HG03565 (cell line): ENCODE measurements around the gene ST6GALNAC3.

Source experiments
- ATAC-seq: cut with Tn5 transposase; IDR thresholded peaks from one replicate; pipeline ENCODE4 v1.9.1; 2021; ENCODE audit warnings: mild to moderate bottlenecking, moderate library complexity; ENCODE audit not compliant: unreplicated experiment

Gene ST6GALNAC3

DNA sequence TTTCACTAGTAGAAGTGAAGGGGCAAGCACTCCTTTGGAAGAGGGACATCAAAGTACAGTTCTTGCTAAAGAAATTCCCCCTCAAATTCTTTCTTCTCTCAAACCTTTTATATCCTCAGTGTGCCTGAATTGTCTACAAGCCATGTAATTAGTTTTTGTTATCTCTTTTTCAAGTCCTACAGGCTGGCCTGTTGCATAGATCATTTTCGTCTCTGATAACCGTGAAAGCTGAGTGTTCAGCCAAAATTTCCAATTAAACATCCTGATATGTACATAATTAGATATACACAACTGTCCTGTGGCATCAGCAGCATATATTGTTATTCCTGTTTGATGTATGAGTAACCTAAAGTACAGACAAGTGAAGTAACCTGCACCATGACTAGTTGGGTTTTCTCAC, 417.2 kb downstream of the ST6GALNAC3 start:
- ATAC-seq, result no peak

DNA sequence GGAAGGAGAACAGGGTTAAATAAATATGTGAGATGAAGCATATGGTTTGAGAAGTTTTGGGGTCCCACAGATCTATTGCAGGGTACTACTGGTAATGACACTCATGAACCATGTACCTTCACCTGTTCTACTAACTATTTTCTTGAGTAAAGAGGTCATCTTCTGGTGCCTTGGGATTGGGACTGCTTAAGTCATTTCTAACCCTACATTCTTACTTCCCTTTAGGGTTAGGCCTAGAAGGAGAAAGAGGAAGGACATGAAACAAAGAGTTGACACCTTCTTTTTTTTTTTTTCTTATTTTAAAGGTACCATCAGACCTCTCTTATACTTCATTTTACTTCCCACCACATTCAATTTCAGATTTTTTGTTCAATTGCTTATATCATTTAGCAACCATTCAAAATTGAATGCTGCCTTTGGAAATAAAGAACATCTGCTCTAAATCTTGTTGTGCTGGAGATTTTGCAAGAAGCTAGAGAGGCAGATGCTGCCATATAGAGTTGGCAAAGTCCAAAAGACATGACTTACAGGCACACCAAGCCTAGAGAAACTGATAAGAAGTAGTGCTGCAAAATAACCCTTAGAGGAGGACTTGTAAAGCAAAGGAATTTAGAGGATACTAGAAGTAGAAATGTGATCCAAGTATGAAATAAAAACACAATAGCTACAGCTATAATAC, 418.3 kb downstream of the ST6GALNAC3 start:
- no peak for ATAC-seq

DNA sequence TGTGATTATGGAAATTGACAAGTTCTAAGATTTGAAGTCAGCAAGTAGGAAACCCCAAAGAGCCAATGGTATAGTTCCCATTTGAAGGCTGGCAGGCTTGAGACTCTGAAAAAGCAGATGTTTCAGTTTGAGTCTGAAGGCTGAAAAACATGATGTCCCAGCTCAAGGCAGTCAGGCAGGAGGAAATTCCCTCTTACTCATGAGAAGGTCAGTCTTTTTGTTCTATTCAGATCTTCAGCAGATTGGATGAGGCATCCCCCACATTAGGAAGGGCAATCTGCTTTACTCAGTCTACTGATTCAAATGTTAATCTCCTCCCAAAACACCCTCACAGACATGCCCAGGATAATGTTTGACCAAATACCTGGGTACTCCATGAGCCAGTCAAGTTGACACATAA, 420.3 kb downstream of the ST6GALNAC3 start:
- ATAC-seq, result peak; percentile 93

DNA sequence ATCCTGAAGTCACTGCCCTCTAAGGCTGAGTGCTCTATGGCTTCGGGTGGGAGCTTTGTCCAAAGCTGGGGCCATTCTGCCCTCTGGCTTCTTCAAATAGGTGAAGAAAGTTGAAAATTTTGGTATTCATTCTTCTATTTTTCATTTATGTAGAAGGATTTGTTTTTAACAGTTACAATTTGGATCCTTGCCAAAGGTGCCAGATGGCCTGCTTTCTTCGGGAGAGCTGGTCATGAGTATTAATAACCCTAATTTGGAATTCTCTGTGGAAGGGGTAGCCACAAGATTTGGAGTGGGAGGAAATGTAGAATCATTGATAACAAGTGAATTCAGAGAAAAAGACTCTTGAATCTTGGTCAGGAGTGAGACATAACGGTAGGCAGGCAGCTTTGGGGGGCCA, 422.3 kb downstream of the ST6GALNAC3 start:
- ATAC-seq, result no peak

DNA sequence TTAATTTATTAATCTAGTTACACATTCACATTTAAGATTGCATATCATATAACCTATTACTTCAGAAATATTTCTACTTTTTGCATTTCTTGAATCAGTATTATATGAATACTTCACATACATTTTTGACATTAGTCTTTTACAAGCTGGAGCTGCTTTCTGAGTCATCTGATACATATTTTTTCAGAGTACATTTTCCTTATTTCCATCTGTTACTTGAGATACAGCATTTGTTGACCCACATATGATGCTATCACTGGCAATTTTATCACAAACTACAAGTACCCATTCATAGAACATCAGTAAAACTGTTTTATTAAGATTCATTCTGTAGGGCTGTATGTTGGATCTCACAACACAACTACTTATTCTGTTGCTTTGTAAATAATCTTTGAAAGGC, 425.6 kb downstream of the ST6GALNAC3 start:
- no peak for ATAC-seq

DNA sequence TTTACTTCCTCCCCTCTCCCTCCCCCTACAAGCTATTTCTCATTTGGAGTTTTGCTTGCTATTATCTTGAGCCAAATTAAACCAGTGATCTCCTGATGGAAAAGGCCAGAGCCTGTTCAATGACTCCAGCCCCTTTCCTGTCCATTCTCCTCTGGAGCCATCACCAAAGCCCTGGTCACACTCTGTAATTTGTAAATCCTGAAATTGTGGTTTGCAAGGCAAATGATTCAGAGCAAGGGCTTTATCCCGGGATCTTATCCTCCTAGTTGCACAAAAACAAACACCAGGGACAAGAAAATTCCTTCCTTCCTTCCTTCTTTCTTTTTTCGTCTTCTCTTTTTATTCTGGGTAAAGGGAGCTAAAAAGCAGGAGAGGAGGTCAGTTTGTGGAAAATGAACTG, 426.6 kb downstream of the ST6GALNAC3 start:
- ATAC-seq, result no peak

DNA sequence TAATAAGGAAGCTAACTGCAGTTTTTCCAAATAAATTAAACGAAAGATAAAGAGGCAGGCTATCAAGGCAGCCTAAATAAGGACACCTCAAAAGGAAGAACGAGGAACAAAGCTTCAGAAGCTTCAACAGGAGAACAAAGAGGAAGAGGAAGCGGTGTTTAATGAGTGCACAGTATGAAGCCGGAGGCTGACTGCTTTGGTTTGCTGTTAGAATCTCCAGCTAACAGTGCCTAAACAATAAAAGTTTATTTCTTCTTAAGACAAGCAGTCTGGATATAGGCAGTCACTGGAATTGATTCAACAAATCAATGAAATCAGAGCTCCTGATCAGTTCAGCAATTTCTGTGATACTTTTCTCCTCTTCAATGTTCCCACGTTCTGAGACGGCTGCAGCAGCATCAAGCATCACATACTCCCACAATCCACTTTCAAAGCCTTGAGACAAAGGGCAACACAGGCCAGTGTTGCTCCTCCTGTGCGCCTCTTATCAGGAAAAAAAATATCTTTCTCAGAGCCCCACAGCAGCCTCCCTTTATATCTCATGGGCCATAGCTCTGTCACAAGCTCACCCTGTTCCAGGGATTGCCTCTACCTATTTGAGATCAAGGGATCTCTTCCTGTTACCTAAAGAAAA, 427.2 kb downstream of the ST6GALNAC3 start:
- no peak for ATAC-seq

DNA sequence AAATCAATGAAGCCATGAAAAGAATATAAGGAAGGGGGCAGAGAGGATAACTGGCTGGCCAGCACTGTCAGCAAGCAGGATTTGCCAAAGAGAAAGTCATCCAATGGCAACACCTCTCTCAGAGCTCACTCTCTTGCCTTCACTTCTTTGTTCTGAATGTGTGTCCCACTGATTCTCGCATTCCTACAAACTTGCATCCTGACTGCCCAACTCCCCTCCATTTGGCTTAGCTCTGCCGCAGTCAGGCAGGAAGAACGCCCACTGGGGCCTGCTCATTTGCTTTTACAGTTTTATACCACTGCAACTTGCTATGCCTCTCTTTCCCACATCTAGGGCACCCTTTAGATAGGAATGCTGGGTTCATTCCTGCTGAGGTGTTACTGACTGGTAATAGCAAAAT, 428.6 kb downstream of the ST6GALNAC3 start:
- ATAC-seq, result no peak

DNA sequence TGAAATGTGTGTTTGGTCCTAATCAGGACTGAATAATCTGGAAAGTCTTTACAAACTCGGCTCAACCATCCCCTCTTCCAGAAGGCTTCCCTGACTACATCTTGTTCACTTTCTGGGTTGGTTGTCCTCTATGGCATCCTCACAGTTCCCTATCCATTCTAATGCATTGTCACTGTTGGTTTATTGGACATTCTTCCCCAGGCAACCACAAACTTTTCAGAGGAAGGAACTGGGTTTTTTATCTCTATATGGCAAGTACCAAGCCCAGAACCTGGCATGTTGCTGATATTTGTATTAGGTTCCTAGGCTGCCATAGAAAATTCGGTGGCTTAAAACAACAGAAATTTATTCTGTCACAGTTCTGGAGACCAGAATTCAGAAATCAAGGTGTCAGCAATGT, 429.2 kb downstream of the ST6GALNAC3 start:
- ATAC-seq, result no peak

DNA sequence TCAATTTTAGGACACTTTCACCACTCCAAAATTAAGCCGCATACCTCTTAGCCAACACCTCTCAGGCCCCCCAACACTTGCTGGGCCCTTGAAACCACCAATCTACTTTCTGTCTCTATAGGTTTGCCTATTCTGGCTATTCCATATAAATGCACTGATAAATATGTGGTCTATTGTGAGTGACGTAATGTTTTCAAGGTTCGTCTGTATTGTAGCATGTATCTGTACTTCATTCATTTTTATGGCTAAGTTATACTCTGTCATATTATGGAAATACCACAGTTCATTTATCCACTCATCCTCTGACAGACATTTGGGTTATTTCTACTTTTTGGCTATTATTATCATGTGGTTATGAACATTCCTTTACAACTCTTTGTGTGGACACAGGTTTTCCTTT, 432.8 kb downstream of the ST6GALNAC3 start:
- ATAC-seq, result no peak

DNA sequence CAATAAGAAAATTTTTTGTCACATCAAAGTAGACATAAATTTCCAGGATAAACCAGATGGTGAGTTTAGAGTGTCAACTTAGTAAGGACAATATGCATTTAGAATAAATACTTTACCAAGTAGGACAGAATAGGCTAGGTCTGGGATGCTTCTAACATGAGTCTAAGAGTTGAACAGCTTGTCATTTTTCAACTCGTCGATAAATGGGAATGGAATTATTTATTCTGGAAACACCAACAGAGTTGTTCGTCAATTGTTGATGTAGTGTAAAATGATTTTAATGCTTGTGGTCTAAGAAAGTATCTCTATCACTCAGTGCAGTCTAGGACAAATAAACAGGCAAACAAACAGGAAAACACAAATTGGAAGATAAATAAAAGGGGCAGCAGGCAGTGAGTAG, 434.3 kb downstream of the ST6GALNAC3 start:
- ATAC-seq, result no peak

DNA sequence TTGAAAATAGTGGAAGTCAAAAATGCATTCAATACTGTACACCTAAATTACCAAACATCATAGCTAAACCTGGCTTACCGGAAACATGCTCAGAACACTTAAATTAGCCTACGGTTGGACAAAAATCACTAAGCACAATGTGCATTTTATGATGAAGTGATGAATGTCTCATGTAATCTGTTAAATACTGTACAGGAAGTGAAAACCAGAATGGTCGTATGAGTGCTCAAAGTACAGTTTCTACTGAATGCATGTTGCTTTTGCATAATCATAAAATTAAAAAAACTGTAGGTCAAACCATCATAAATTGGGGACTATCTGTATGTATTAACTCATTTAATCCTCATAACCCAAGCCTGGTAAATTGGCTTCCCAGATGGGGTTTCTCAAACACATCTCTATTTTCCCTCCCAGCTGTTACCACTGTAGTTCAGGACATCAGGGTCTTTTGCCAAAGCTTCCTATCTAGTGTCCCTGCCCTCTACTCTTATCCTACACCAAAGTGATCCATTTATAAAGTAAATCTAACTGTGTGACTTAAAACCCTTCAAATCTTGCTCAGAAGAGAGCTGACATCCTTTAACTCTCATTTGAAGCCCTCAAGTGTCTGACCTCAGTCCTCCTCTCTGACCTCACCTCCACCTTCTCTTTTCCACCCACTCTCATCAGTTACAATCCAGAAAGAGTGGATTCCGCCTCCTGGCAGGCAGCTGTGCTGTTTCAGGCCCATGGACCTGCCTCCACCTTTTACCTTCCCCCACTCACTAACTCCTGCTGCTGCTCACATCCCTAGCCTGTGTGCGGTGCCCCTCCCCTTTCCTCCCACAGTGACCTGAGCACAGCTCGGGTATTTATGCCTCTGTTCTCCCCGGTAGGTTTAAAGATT, 436.4 kb downstream of the ST6GALNAC3 start:
- no peak for ATAC-seq

DNA sequence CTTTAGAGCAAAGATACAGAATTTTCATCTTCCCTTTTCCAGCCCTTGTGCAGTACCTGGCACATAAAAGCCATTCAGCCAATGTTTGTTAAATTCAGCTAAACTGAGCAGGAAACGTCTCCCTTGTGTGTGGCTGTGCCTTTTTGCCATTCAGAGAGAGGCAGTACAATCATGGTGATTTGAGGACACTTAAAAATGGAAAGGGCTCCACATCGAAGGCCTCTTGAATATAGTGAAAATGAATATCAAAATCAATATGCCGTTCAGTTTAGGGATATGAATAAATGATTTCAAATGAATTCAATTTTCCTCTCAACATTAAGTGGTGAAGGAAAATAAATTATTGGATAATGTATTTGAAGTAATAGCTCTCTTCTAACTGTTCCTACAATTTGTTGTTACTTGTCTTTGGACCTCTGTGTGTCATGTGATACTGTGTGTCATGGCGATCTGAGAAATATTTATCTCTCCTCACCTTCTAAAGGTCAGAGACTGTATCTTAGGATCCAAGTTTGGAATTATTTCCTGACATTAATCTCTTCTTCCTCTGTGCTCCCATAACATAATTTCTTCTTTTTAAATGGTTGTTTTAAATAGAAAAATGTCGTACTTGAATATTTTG, 437.1 kb downstream of the ST6GALNAC3 start:
- no peak for ATAC-seq

DNA sequence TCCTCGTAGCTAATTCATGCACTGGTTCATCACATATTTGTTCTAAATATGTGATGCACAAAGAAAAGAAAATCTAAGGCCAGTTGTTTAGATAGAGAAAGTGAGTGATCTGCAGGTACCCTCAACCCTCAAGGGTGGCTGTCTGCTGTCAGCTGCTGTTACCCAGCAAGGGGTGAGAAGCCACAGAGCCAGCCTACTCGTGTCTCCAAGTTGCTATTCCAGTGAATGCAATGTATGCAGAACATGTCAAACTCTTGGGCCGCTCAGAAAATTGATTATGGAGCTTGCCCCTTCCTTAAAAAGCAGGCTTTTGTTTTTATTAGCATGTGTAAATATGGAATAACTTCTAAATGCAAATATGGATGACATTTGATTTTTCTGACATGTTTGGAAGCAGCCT, 456.4 kb downstream of the ST6GALNAC3 start:
- ATAC-seq, result no peak

DNA sequence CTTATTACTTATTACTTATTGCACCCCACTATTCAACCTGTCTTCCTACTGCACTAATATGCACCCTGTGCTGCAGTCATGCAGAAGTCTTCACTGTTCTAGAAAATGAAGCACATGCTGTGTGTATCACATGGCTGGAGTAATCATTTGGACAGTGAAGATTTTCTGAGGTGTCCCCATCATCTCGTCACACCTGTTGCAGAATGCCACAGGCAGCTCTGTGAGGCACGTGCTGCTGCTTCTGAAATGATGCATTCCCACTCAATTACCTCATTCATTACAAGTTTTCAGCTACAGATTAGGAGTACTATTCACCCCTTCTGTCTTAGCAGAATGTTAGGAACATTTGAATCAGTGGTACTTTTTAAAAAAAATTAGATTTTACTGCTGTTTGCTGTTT, 467.1 kb downstream of the ST6GALNAC3 start:
- ATAC-seq, result no peak

DNA sequence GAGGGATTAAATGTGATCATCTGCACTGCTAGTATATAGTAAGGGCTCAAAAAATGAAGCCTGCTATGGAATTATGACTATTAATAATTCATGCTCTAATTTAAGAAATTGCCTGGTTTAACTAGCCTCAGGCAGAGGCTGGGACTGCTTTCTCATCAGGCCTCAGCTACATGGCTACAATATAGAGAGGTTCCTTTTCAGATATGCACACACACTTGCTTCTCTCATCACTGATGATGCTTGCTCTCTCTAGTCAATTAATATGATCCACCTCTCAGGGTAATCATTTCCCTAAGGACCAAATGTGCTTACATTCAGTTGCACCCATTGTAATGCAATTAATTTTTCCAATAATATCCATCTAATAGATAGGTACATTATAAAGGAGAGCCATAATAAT, 467.8 kb downstream of the ST6GALNAC3 start:
- ATAC-seq, result no peak

DNA sequence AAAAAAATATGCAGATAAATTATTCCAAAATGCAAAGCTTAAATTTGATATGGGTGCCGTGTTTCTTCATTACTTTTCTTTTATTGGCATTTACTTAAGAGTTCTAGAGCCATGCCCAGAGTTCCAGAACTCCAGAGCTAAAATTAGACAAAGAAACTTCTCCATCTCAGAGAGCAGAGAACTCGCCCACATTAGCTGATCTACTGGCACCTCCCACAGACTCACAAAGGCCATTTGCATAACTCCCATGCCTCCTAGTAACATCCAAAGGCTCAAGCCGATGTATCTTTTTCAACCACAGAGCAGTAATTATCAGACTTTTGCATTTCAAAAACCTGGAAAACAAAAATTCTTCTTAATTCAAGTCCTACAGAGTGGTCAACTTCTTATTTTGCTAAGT, 468.9 kb downstream of the ST6GALNAC3 start:
- no peak for ATAC-seq

DNA sequence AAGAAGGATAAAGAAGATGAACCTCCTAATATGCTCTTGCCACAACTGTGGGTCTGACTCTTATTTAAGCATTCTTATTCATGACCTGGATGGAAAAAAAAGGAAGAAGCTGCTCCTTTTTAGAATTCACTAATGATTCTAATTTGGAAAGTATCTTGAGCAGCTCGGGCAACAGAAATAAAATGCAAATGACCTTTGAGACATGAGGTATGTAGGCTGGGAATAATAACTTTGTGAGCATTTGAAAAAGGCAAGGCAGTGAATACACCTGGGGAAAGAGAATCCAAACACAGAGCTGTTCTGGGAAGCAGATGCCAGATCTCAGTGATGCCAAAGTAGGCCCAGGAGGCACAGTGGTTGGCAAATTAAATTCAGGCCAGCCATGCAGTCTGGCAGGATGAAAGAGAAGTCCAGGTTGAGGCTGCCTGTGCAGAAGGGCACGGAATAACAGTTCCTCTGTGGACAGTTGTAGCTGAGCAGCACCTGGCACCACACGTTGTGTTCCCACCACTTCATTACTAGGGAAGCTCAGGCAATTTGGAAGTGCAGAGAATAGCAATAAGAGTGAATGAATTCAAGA, 471.9 kb downstream of the ST6GALNAC3 start:
- no peak for ATAC-seq

DNA sequence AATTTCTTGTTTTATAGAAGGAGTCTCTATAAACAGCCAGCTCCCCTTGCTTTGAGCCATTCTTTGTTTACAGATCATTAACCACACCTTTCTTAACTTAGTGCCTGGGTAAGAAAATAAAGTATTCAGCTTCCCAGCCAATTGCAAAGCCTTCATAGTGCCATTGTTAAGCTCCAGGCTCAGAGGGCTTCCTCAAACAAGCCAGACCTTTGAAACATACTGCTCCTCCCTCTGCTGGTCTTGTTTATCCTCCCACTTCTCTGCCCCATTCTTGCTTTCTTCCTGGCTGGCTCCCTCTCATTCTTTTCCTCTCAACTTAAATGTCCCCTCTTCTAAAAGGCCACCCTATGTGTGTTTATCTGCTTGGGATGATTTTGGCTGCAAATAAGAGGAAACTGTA, 473.4 kb downstream of the ST6GALNAC3 start:
- ATAC-seq, result no peak

DNA sequence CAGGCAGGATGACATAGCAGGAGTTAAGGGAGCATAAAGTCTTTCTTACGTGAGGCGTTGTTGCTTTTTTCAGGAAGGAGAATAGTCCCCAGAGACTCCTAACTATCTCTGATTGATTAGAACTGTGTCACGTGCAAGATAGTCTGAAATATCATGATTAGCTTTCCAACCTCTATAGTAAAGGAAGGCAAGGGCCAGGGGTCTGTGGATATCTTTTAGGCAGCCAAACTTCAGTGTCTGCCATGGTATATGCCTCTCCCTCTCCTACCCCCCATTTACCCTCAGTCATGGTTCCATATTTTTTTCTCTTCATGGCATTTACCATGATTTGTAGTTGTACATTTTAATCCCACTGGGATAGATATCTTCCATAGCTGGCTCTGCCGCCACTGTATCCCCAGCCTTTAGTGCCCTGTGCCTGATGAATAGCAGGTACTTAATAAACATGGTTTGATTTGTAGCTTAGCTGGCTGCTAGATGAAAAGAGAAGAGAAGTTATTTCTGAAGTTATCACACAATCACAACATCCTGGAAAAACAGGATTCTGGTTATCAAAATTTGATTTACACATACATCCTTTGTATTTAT, 474.1 kb downstream of the ST6GALNAC3 start:
- no peak for ATAC-seq

DNA sequence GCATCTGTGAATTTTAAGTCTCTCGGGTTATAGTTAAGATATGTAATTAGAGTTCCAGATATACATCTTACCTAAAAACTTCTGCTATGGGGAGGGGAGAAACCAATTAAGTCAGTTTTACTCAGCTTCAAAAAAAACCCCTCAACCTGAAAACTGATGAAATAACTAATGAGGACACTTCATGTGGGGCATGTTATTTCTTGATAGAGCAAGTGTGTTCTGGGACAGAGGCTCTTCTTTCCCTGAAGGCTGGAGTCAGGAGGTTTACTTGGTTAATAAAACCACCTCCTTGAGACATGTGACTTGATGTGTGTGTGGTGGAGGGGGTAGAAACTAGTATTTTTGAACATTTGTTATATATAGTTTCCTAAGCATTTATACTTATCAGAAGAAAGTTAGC, 479.7 kb downstream of the ST6GALNAC3 start:
- ATAC-seq, result no peak
